ENCODE measurements around the gene SPACA4. TPM values are rescaled to one million over a fixed set of nuclear protein-coding genes. Genes with fewer than 3 reads are reported as not detected.
A peak's percentile ranks its signal among the peaks of the same experiment; 100 is the strongest.

Gene SPACA4
- total and polyA plus RNA-seq, 9 of the 15 experiments (the other 6 are each of a cell fraction or from before 2014, with no cell fraction given), result not detected

DNA sequence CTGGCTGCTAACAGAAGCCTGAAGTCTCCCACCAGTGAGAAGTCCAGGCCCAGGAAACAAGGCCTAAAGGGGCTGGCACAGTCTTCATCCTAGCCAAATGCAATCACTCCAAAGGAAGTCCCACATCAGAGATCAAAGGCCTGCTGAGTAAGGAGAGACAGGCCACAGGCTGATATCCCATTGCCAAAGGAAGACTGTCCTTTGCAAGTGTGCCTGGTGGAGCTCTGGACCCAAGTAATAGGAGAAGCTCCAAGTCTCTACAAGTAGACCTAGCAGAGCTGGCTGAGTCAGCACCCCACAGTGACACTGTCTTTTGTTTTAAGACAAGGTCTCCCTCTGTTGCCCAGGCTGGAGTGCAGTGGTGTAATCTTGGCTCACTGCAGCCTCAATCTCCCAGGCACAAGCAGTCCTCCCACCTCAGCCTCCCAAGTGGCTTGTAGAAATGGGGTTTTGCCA, 26.2 kb downstream of the SPACA4 start (continued):
- TF ChIP-seq PHF21A (IDR thresholded peaks at IDR 0.05; ENCODE audit: borderline replicate concordance, low read depth), result no peak
- TF ChIP-seq RFX1 (IDR thresholded peaks at IDR 0.05), result no peak
- TF ChIP-seq C11orf30 (IDR thresholded peaks at IDR 0.05; ENCODE audit: low read depth), result peak; percentile 93
- TF ChIP-seq GTF2E2 (tag; IDR thresholded peaks at IDR 0.05), result no peak
- TF ChIP-seq SFPQ (IDR thresholded peaks at IDR 0.05; ENCODE audit: low read depth, low read length), result no peak
- TF ChIP-seq RAD51 (IDR thresholded peaks at IDR 0.05; ENCODE audit: borderline replicate concordance, low read depth), result no peak
- TF ChIP-seq GMEB1 (CRISPR knock-in tag; IDR thresholded peaks at IDR 0.05), result no peak
- no peak for TF ChIP-seq ARID3A (IDR thresholded peaks at IDR 0.05; ENCODE audit: borderline replicate concordance, low read depth, low read length)
- no peak for TF ChIP-seq DNMT1 (IDR thresholded peaks at IDR 0.05)
- TF ChIP-seq ZNF253 (CRISPR knock-in tag; conservative IDR thresholded peaks at IDR 0.05), result no peak
- TF ChIP-seq EHMT2 (IDR thresholded peaks at IDR 0.05), result no peak
- TF ChIP-seq NFE2 (IDR thresholded peaks at IDR 0.05; ENCODE audit: low read depth), result peak; percentile 59; the same call in 1 of the 2 replicates
- no peak for TF ChIP-seq BRD9 (IDR thresholded peaks at IDR 0.05; ENCODE audit: low read depth, partially characterized antibody)
- TF ChIP-seq ZNF589 (CRISPR knock-in tag; IDR thresholded peaks at IDR 0.05; ENCODE audit: low read depth), result no peak
- no peak for TF ChIP-seq U2AF2 (optimal IDR thresholded peaks at IDR 0.05; ENCODE audit: low read depth, low read length)
- peak; percentile 2 for TF ChIP-seq KDM5B (IDR thresholded peaks at IDR 0.05; ENCODE audit: insufficient replicate concordance, low read depth, low read length)
- TF ChIP-seq HNRNPH1 (optimal IDR thresholded peaks at IDR 0.05; ENCODE audit: low read depth, low read length), result no peak
- TF ChIP-seq HDAC8 (tag; IDR thresholded peaks at IDR 0.05), result no peak
- TF ChIP-seq NEUROD1 (IDR thresholded peaks at IDR 0.05; ENCODE audit: borderline replicate concordance, low read depth, low read length, partially characterized antibody), result peak; percentile 38
- TF ChIP-seq CCAR2 (IDR thresholded peaks at IDR 0.05; ENCODE audit: low read depth, low read length), result no peak
- no peak for TF ChIP-seq SRSF3 (IDR thresholded peaks at IDR 0.05; ENCODE audit: insufficient read depth, low read length)
- no peak for TF ChIP-seq NFIC (IDR thresholded peaks at IDR 0.05)
- TF ChIP-seq RNF2 (IDR thresholded peaks at IDR 0.05), result no peak
- TF ChIP-seq MTF1 (CRISPR knock-in tag; IDR thresholded peaks at IDR 0.05; ENCODE audit: borderline replicate concordance), result no peak
- no peak for TF ChIP-seq ZSCAN32 (CRISPR knock-in tag; IDR thresholded peaks at IDR 0.05)
- no peak for TF ChIP-seq MECOM (CRISPR knock-in tag; IDR thresholded peaks at IDR 0.05)
- TF ChIP-seq YBX1 (IDR thresholded peaks at IDR 0.05), result no peak
- TF ChIP-seq ZNF717 (CRISPR knock-in tag; IDR thresholded peaks at IDR 0.05), result no peak
